Raji (cell line): ENCODE results near the gene ADAMTS5.

Source experiments
- POLR2A ChIP-seq: IDR thresholded peaks from 2 replicates; pipeline ENCODE4 v1.6.1; 2011; ENCODE audit warnings: low read depth, low read length, control low read depth; ENCODE audit not compliant: insufficient read depth

Gene ADAMTS5

GRCh38 chr21:26923986-26924385 is 42.9 kb downstream of the ADAMTS5 start:
- no peak for TF ChIP-seq POLR2A

DNA sequence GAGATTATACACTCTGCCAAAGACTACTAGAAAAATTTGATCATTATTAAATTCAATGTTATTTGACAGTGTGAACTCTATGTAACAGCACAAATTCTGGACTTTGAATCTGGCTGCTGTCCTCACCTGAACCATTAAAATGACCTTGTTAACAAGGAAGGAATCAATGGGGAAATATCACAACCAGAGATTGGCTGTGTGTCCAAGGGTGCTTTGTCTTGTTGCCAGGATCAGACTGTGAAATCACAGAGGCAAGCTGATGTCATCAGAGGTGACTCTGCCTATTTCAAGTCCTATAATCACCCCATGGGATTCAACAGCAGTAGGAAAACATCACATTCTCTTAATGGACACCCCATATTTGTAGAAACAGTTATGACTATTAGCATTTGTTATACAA is 46.8 kb downstream of the ADAMTS5 start:
- no peak for TF ChIP-seq POLR2A

DNA sequence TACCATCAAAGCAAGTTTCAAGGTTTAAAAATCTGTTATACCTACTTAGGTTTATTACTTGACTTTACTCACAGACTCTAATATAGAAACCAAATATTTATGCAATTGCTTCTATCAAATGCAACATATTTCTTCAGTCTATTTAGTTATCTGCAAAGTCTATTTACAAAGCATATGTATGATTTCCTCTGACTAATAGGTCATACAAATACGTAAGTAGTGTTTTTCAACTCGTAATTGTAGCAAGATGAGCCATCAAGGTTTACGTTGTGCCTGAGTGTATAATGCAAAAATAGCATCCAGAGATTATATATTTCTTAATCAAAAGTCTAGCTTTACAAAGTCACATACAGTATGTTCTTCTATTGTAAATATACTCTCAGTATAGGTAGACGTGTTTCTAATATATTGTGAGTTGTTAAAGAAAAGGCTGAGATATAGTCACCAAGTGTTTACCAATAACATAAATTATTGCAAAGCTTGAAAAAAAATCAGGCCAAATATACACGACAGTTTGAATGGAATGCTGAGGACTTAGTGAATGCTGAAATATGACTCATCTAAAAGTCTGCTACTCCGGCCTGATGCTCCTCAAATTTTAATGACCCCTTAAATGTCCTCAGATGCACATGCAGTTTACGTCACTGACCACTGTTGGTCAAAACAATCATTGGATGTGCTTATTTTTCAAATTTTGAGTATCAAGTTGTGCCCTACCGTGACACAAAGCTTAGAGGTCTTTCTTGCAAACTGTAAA is 48.4 kb downstream of the ADAMTS5 start:
- TF ChIP-seq POLR2A = no peak

DNA sequence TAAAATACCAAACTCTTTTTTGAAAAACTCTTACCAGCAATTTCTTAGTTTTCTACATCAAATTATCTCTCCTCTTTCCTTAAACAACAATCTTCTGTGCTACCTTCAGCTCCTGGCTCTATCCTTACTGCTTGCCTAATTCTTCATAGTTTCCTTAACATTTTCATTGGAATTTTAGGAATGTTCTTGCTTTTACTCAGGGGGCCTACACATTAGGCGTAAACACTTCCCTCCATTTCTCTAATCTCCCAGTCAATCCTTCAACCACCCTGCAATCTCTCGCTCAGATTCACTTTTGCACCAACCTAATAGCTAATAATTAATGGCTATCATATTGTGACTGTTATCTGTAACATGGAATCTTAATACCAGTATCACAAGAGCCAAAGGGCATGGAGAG is 50.1 kb downstream of the ADAMTS5 start:
- no peak for TF ChIP-seq POLR2A

DNA sequence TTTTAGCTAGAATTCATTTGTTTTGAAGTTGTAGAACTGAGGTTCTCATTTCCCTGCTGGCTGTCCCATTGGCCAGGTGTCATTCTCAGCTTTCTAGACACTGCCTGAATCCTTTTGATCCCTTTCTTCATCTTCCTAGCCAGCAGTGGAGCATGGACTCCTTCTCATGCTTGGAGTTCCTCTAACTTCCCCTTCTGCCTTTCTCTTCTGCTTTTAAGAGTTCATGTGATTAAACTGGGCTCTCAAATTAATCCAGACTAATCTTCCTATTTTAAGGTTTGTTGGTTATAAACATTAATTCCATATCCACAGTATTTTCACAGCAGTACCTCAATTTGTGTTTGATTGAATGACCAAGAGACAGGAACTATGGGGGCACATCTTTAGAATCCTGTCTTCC is 52.3 kb downstream of the ADAMTS5 start:
- TF ChIP-seq POLR2A = no peak

GRCh38 chr21:26912466-26912865 is 54.4 kb downstream of the ADAMTS5 start:
- TF ChIP-seq POLR2A = no peak

DNA sequence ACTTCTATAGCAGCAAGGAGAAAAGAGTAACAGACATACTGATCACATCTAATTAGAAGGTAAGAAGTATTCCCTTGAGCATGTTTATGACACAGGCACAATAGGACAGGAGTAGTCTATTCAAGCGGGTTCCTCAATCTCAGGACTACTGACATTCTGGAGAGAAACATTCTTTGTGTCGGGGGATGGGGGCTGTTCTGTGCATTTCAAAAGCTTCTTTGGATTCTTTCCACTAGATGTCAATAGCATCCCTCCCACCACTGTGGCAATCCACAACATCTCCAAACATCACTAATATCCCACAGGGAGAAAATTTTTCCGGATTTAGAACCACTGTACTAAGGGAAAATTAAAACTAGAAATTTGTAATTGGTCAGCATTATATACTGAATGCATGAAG is 56.9 kb downstream of the ADAMTS5 start:
- no peak for TF ChIP-seq POLR2A

DNA sequence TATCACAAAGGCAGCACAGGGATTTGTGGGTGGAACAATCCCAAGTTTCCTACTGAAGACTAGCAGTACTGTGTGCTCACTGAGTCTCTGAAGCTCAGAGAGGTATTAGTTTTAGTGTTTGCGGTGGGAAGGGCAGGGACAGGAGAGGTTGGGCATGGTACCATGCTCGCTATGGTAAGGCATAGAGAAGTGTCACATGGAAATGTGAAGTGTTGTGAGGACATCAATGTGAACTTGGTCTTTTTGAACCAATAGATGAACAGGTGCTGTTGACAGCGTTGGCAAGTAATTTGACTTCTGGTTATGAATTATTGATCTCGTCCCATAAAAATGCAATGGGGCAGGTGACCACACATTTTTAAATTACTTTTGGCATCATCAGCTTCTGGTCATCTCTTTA is 65.9 kb downstream of the ADAMTS5 start:
- TF ChIP-seq POLR2A = no peak

DNA sequence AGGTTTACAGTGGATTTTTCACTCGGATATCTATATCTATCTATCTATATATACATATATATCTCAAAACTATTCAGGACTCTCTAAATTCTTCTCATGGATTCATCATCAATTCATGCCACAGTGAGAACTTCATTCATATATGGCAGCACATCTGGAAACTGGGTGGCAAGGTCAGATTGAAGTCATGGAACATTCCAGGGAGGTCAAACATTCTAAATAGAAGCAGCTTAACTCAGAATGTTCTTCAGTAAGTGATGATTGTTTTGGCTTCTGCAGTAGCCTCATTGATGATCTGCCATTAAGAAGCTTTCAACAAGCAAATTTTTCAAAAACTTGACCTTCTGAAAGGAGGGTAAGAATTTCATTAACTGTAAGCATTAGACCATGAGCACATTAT is 74.7 kb downstream of the ADAMTS5 start:
- TF ChIP-seq POLR2A = no peak

DNA sequence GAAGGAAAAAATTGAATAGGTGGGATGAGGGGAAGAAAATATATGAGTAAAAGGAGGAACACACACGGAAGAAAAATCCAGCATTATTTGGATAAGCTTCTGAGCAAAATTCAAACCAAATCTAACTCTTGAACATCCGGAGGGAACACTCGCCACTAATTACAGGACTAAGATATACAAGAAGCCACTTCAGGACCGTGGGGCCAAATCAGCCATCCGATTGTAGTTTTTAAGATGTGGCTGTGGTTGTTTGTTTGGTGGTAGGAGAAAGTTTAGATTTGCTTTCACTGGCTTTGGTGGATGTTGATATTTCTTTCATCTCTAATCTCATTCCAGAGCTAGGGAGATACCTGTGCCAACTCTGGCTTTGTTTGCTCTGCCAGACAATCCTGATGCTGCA is 78.0 kb downstream of the ADAMTS5 start:
- TF ChIP-seq POLR2A = no peak

DNA sequence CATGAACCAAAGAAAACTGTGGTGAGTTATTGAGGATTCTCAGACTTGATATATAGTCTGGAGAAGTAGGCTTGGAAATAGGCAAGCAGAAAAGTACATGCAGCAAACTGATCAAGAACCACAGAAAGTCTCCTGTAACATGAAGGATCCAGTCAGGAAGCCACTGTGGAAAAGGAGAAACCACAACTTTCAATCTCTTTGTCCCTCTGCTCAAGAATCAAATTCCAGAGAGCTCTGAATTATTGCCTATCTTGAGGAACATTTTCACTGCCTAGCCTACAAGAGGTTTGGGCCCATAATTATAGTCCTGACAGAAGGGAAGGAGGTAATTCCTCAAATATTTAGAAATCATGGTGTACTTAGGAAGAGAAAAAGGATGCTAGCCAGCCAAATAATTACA is 78.6 kb downstream of the ADAMTS5 start:
- TF ChIP-seq POLR2A = no peak

- no peak for TF ChIP-seq POLR2A
These were observed 79.6 kb downstream of the ADAMTS5 start for GRCh38 chr21:26887251-26887650.

DNA sequence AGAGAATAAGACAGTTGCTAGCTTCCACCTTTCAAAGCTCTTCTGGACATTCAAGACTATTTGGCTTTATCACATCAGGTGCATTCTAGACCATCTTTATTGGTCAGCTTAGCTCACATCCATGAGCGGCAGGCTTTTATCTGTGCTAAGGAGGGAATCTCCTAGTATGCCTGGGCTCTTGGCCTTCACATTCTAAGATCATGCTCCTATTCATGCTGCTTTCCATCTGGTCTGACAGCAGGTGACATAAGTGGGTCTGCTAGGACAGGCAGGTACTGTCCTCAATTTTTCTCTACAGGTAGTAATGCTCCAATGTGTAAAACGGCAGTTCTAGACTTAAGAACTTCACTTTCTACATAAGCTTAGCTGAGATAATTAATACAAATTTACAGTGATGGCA is 82.5 kb downstream of the ADAMTS5 start:
- TF ChIP-seq POLR2A = no peak

- TF ChIP-seq POLR2A = no peak
These were observed 83.1 kb downstream of the ADAMTS5 start for GRCh38 chr21:26883768-26884167.

GRCh38 chr21:26881504-26882228 is 85.2 kb downstream of the ADAMTS5 start:
- no peak for TF ChIP-seq POLR2A

DNA sequence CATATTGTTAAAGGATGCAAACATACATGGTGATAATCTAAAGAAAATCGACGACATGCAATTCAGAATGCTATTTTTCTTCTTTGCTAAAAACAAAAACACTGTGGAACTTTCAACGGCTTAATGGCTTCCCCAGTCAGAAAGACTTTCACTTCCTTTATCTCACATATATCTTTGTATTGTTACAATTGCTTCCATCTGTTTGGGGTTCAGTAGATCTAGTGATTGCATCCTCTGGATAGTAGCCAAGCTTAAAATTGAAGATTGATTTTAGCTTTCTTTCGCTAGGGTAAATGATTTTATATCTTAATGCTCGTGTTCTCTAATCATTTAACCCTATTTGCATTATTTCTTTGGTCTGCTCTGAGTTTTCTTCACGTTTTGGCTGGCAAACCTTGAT is 89.9 kb downstream of the ADAMTS5 start:
- no peak for TF ChIP-seq POLR2A
